ENCODE measurements around the gene PLET1. TPM values are rescaled to one million over a fixed set of nuclear protein-coding genes. Genes with fewer than 3 reads are reported as not detected.

PLET1 gene
- total and polyA plus RNA-seq, 12 donors: not detected

DNA sequence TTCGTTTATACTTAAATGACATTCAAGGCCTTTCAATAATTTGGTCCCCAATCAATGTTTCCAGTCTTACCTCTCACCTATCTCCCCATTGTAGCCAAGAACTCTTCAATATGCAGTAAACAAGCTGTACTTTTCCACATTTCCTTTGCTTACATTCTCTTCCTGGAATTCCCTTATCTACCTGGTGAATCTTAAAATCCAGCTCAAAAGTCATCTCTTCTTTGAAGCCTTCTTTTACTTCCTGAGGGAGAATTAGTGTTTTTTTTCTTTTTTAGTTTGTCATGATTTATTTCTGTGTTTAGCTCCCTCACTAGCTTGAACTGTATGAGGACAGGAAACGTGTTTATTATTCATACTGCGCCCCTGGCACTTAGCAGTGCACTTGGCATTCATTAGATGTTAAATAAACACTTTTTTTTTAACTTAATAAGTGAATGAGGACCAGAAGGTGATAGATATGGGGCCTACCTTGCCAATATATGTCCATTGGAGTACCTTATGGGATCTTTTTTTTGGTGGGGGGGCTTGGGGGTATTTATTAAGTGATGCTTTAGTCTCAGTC is 39.3 kb downstream of the PLET1 start:
- Histone ChIP-seq H3K36me3 (peaks cover 0 to 34% (median 0%) of the 10 kb centered on the region in 9 donors), H3K27ac (no peak overlapping the region), H3K4me1 (peaks cover 0 to 7% (median 0%) of the 10 kb centered on the region in 9 donors), H3K9me3 (no peaks in the 10 kb centered on the region), H3K27me3 (no peaks in the 10 kb centered on the region), H3K4me3 (no peak overlapping the region)
- TF ChIP-seq, protein P1, sequence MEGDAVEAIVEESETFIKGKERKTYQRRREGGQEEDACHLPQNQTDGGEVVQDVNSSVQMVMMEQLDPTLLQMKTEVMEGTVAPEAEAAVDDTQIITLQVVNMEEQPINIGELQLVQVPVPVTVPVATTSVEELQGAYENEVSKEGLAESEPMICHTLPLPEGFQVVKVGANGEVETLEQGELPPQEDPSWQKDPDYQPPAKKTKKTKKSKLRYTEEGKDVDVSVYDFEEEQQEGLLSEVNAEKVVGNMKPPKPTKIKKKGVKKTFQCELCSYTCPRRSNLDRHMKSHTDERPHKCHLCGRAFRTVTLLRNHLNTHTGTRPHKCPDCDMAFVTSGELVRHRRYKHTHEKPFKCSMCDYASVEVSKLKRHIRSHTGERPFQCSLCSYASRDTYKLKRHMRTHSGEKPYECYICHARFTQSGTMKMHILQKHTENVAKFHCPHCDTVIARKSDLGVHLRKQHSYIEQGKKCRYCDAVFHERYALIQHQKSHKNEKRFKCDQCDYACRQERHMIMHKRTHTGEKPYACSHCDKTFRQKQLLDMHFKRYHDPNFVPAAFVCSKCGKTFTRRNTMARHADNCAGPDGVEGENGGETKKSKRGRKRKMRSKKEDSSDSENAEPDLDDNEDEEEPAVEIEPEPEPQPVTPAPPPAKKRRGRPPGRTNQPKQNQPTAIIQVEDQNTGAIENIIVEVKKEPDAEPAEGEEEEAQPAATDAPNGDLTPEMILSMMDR (IDR thresholded peaks at IDR 0.05): no peak
- ATAC-seq (no peak), DNase-seq (no peak)
- intact Hi-C loops (cut with DNase I): loop anchor here in 4 of 10 donors (5.0 to 10.0 kb wide), 3 partner anchors 61 to 1073 kb away; no protein-coding TSS in a partner anchor
- 67 to 78% methylated on average over 3 of the region's 3 CpGs for WGBS, 2 donors

DNA sequence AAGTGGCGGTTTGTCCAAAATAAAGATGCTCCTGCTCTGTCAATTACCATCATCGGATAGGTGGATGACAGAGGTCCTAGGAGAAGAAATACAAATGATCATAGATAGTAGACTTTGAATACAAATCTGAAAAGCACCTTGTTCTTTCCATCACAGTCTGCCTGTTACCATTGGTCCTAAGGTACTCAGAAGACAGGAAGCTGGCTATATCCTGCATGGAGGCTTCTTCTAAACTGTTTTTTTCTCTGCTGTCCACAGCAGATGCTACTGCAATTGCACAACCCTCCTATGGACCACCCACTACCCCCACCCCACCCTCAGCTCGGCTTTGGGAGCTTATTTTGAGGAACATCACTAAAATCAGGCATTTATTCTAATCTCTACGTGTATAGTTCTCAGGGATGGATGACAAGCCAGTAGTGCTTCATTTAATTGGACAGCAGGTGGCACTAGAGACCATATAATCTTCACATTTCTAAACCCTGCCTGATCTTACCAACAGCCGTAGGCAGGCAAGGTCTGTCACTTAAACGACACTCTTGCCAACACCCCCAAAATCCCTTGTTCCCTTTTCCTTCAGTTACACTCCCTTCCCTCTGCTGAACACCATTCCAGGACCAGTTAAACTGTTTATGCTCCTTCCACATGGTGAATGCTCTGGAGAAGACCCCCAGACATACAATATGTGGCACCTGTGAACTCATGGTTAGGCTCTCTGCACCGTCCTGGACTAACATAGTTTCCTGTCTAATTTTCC is 41.0 kb downstream of the PLET1 start:
- DNase-seq (peak in 1 of 2 donors; percentile 54), ATAC-seq (peak; percentile 83 to 95 (median 92))
- H3K27me3 ChIP-seq: no peaks in the 10 kb centered on the region
- 35 to 39% methylated on average over 7 of the region's 7 CpGs for WGBS, 2 donors
- TF ChIP-seq, protein P1 (IDR thresholded peaks at IDR 0.05): peak; percentile 60 to 85 (median 81)
- peaks cover 0 to 5% (median 0%) of the 10 kb centered on the region in 9 donors for H3K4me1 ChIP-seq
- H3K36me3 ChIP-seq: peaks cover 0 to 40% (median 0%) of the 10 kb centered on the region in 9 donors
- no peak overlapping the region for H3K27ac ChIP-seq
- intact Hi-C loops (cut with DNase I): loop anchor here (1.0 to 10.0 kb wide), 7 partner anchors 60 to 1075 kb away; no protein-coding TSS in a partner anchor
- H3K9me3 ChIP-seq: no peaks in the 10 kb centered on the region
- no peak overlapping the region for H3K4me3 ChIP-seq

DNA sequence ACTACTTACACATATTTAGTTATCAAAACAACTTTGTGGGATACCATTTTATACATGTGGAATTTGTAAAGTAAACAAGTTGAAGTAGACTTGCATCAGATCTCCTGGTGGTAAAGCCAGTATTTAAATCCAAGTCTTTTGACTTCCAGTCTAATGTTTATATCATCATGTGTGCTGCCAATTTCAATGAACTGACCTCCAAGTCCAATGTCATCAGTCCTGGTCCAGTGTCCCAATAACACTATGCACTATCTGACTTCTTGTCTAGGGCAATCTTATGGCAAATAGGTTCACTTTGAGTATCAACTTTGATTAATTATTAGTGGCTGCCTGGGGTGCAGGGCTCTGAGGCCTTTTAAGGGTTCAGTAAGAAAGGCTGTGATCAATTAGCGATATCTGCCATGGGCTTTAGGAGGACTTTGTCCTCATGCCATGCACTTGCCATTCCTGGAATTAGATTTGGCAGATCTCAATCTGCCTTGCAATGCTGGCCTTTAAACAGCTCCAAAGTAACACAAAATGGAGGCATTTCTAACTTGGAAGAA is 44.0 kb downstream of the PLET1 start:
- peaks cover 0 to 48% (median 0%) of the 10 kb centered on the region in 9 donors for H3K36me3 ChIP-seq
- TF ChIP-seq, protein P1 (IDR thresholded peaks at IDR 0.05): no peak
- intact Hi-C loops (cut with DNase I): loop anchor here in 3 of 10 donors (2.0 to 10.0 kb wide), 4 partner anchors 64 to 1078 kb away; no protein-coding TSS in a partner anchor
- no peaks in the 10 kb centered on the region for H3K27me3 ChIP-seq
- H3K4me1 ChIP-seq: peaks cover 0 to 6% (median 0%) of the 10 kb centered on the region in 9 donors
- H3K4me3 ChIP-seq: no peak overlapping the region
- no peak overlapping the region for H3K27ac ChIP-seq
- no peak for ATAC-seq
- DNase-seq: no peak
- H3K9me3 ChIP-seq: no peaks in the 10 kb centered on the region
- 100% methylated on average over 1 of the region's 1 CpG for WGBS, 2 donors

DNA sequence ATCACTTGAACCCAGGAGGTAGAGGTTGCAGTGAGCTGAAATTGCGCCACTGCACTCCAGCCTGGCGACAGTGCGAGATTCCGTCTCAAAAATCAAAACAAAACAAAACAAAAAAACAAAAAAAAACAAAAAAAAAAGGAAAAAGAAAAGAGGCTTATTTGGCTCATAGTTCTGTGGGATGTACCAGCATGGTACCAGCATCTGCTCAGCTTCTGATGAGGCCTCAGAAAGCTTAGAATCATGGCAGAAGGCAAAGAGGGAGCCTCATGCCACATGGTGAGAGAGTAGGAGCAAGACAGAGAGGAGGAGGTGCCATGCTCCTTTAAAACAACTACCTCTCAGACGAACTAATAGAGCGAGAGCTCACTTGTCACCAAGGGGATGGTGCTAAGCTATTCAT is 45.0 kb downstream of the PLET1 start:
- Histone ChIP-seq H3K4me3 (no peak overlapping the region), H3K27ac (no peak overlapping the region), H3K36me3 (peaks cover 0 to 44% (median 0%) of the 10 kb centered on the region in 9 donors), H3K9me3 (no peaks in the 10 kb centered on the region), H3K27me3 (no peaks in the 10 kb centered on the region), H3K4me1 (peaks cover 0 to 6% (median 0%) of the 10 kb centered on the region in 9 donors)
- ATAC-seq: no peak
- WGBS, 2 donors: 82 to 83% methylated on average over 6 of the region's 6 CpGs
- DNase-seq: no peak
- TF ChIP-seq, protein P1 (IDR thresholded peaks at IDR 0.05): no peak
- intact Hi-C loops (cut with DNase I): loop anchor here in 3 of 10 donors (2.0 to 10.0 kb wide), 4 partner anchors 65 to 1079 kb away; no protein-coding TSS in a partner anchor

Data from heart right ventricle (tissue), 16 donors.